ENCODE data around the gene PPP1R9A. TPM values are rescaled to one million over a fixed set of nuclear protein-coding genes. Genes with fewer than 3 reads are reported as not detected.

PPP1R9A gene
- total and polyA plus RNA-seq, 3 experiments from 2014 or later: 0.02 TPM; not detected in 2

DNA sequence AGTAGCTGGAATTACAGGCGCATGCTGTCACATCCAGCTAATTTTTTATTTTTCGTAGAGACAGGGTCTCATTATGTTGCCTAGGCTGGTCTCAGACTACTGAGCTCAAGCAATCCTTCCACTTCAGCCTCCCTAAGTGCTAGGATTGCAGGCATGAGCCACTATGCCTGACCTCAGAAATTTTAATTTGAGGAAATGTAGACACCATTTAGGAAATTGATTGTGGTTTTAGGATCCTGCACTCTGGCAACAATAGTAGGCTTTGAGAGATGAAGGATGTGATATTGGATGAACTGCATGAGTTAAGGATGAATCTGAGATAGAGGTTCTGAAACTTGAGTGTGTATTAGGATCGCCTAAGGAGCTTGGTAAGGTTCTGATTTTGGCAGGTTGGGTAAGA is 66.5 kb downstream of the PPP1R9A start:
- H3K4me3 Mint-ChIP-seq: no peak overlapping the region

DNA sequence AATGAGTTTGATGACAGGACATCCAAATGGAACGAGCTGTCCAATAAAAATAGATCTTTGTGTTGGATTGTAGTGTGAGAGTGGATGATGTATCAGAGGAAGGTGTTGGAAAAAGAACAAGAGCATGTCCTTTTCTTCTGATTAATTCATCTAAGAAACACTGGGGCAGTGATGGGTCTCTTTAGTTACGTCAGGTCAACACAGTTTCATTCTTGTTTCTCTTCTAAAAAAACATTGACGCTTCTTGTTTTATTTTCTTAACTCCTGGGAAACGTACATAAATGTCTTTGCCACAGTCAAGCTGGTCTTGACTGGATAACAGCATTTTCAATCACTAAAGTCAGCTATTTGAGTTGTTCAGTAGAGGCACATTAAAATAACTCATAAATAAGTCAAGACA is 67.0 kb downstream of the PPP1R9A start:
- Histone ChIP-seq H3K4me1 (ENCODE audit: insufficient read depth, low read length) (no peaks in the 10 kb centered on the region), H3K27me3 (ENCODE audit: insufficient read depth, low read length, poor library complexity, severe bottlenecking) (no peaks in the 10 kb centered on the region), H3K36me3 (ENCODE audit: insufficient read depth, low read length) (no peaks in the 10 kb centered on the region), H3K9me3 (ENCODE audit: low read length) (no peaks in the 10 kb centered on the region), H3K27ac (ENCODE audit: low read depth, low read length) (no peak overlapping the region), H3K4me3 (ENCODE audit: low read length) (no peak overlapping the region)
- H3K9me3 Mint-ChIP-seq: peaks cover 0 to 5% (median 0%) of the 10 kb centered on the region in 5 donors
- ChIA-PET CTCF (no interaction called here), POLR2A (no interaction called here)
- H3K4me1 Mint-ChIP-seq: no peaks in the 10 kb centered on the region
- no peaks in the 10 kb centered on the region for H3K27me3 Mint-ChIP-seq
- no peaks in the 10 kb centered on the region for H3K36me3 Mint-ChIP-seq
- H3K4me3 Mint-ChIP-seq: no peak overlapping the region
- no peak for DNase-seq
- H3K27ac Mint-ChIP-seq: no peak overlapping the region

More for the DNA sequence above, 66.5 kb downstream of the PPP1R9A start:
- no peak overlapping the region for H3K27ac ChIP-seq (ENCODE audit: low read depth, low read length)
- Mint-ChIP-seq H3K27me3 (no peaks in the 10 kb centered on the region), H3K36me3 (no peaks in the 10 kb centered on the region), H3K9me3 (peaks cover 0 to 5% (median 0%) of the 10 kb centered on the region in 5 donors), H3K4me1 (no peaks in the 10 kb centered on the region), H3K27ac (no peak overlapping the region)
- no peaks in the 10 kb centered on the region for H3K9me3 ChIP-seq (ENCODE audit: low read length)
- DNase-seq: no peak
- H3K4me3 ChIP-seq (ENCODE audit: low read length): no peak overlapping the region
- POLR2A ChIA-PET: no interaction called here
- H3K36me3 ChIP-seq (ENCODE audit: insufficient read depth, low read length): no peaks in the 10 kb centered on the region
- CTCF ChIA-PET: no interaction called here
- no peaks in the 10 kb centered on the region for H3K27me3 ChIP-seq (ENCODE audit: insufficient read depth, low read length, poor library complexity, severe bottlenecking)
- no peaks in the 10 kb centered on the region for H3K4me1 ChIP-seq (ENCODE audit: insufficient read depth, low read length)

DNA sequence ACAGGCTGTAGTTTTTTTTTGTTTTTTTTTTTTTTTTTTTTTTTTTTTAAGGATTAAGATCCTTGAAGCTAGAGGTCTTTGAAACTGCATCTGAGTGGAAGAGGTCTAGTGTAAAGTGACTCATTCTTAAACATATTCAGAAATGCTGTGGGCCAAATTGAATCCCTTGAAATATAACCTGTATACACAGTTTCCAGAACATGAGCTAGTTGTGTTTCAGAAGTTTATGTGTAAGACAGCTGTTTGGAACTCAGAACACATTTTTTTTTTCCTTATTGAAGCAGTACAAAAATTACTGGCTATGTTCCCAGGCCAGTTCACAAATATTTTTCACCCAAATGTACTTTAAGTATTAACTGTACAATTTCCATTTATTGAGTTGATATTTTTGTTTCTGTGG is 67.9 kb downstream of the PPP1R9A start:
- ChIA-PET POLR2A (no interaction called here), CTCF (interaction anchor here (0.7 kb wide), 1 partner anchor 244 kb away, joined by 3 read pairs; no protein-coding TSS in a partner anchor)
- H3K27me3 ChIP-seq (ENCODE audit: insufficient read depth, low read length, poor library complexity, severe bottlenecking): no peaks in the 10 kb centered on the region
- no peaks in the 10 kb centered on the region for H3K4me1 ChIP-seq (ENCODE audit: insufficient read depth, low read length)
- H3K27ac ChIP-seq (ENCODE audit: low read depth, low read length): no peak overlapping the region
- no peak for DNase-seq
- no peaks in the 10 kb centered on the region for H3K9me3 ChIP-seq (ENCODE audit: low read length)
- no peak overlapping the region for H3K4me3 Mint-ChIP-seq
- H3K27me3 Mint-ChIP-seq: no peaks in the 10 kb centered on the region
- no peaks in the 10 kb centered on the region for H3K36me3 ChIP-seq (ENCODE audit: insufficient read depth, low read length)
- no peak overlapping the region for H3K27ac Mint-ChIP-seq
- H3K9me3 Mint-ChIP-seq: peaks cover 0 to 5% (median 0%) of the 10 kb centered on the region in 5 donors
- H3K4me3 ChIP-seq (ENCODE audit: low read length): no peak overlapping the region
- H3K4me1 Mint-ChIP-seq: no peaks in the 10 kb centered on the region
- H3K36me3 Mint-ChIP-seq: no peaks in the 10 kb centered on the region

DNA sequence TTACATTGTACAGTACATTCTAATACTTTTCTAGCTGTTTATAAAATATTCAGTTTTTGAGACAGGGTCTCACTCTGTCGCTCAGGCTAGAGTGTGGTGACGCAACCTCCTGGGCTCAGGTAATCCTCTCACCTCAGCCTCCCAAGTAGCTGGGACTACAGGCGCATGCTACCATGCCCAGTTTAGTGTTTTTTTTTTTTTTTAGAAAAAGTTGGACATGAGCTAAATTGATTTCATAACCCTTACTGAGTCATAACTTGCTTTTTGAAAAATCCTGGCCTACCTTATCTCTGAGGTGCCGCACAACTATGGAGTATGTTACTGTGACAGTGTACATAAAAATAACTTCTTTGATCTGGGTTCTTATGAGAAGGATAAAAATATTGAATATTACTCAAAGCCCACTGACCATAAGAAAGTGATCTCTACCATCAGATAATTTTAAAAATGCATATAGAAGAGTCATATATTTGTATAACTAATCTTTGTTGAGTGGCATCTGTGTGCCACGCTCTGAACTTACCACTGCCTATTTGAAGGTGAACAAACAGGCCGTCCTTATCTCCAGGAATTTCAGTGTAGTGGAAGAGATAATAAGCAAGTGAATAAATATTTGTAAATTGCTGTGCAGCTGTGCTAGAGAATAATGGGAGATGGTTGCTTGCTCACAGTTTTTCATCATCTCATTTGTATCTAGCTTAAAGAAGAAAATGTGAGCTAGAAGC is 73.2 kb downstream of the PPP1R9A start:
- ChIA-PET CTCF (no interaction called here), POLR2A (no interaction called here)
- H3K4me1 Mint-ChIP-seq: no peaks in the 10 kb centered on the region
- H3K27ac Mint-ChIP-seq: no peak overlapping the region
- no peaks in the 10 kb centered on the region for H3K36me3 ChIP-seq (ENCODE audit: insufficient read depth, low read length)
- no peaks in the 10 kb centered on the region for H3K27me3 Mint-ChIP-seq
- H3K4me3 ChIP-seq (ENCODE audit: low read length): no peak overlapping the region
- peaks cover 0 to 5% (median 1%) of the 10 kb centered on the region in 5 donors for H3K9me3 Mint-ChIP-seq
- H3K36me3 Mint-ChIP-seq: no peaks in the 10 kb centered on the region
- no peak for DNase-seq
- no peaks in the 10 kb centered on the region for H3K27me3 ChIP-seq (ENCODE audit: insufficient read depth, low read length, poor library complexity, severe bottlenecking)
- no peak overlapping the region for H3K27ac ChIP-seq (ENCODE audit: low read depth, low read length)
- H3K9me3 ChIP-seq (ENCODE audit: low read length): no peaks in the 10 kb centered on the region
- no peak overlapping the region for H3K4me3 Mint-ChIP-seq
- no peaks in the 10 kb centered on the region for H3K4me1 ChIP-seq (ENCODE audit: insufficient read depth, low read length)

- Histone ChIP-seq H3K27me3 (ENCODE audit: insufficient read depth, low read length, poor library complexity, severe bottlenecking) (no peaks in the 10 kb centered on the region), H3K27ac (ENCODE audit: low read depth, low read length) (no peak overlapping the region), H3K36me3 (ENCODE audit: insufficient read depth, low read length) (no peaks in the 10 kb centered on the region), H3K9me3 (ENCODE audit: low read length) (no peaks in the 10 kb centered on the region), H3K4me1 (ENCODE audit: insufficient read depth, low read length) (no peaks in the 10 kb centered on the region), H3K4me3 (ENCODE audit: low read length) (no peak overlapping the region)
- Mint-ChIP-seq H3K9me3 (peaks cover 0 to 11% (median 4%) of the 10 kb centered on the region in 5 donors), H3K27me3 (no peaks in the 10 kb centered on the region), H3K36me3 (no peaks in the 10 kb centered on the region), H3K4me3 (no peak overlapping the region), H3K4me1 (no peaks in the 10 kb centered on the region), H3K27ac (no peak overlapping the region)
- ChIA-PET POLR2A (no interaction called here), CTCF (no interaction called here)
- no peak for DNase-seq
These were observed 88.5 kb downstream of the PPP1R9A start for GRCh38 chr7:94995921-94996320.

- no peak for DNase-seq
- Histone ChIP-seq H3K9me3 (ENCODE audit: low read length) (no peaks in the 10 kb centered on the region), H3K4me1 (ENCODE audit: insufficient read depth, low read length) (no peaks in the 10 kb centered on the region), H3K27ac (ENCODE audit: low read depth, low read length) (no peak overlapping the region), H3K4me3 (ENCODE audit: low read length) (no peak overlapping the region), H3K36me3 (ENCODE audit: insufficient read depth, low read length) (no peaks in the 10 kb centered on the region), H3K27me3 (ENCODE audit: insufficient read depth, low read length, poor library complexity, severe bottlenecking) (no peaks in the 10 kb centered on the region)
- Mint-ChIP-seq H3K9me3 (peaks cover 0 to 11% (median 4%) of the 10 kb centered on the region in 5 donors), H3K4me3 (no peak overlapping the region), H3K36me3 (no peaks in the 10 kb centered on the region), H3K27ac (no peak overlapping the region), H3K27me3 (no peaks in the 10 kb centered on the region), H3K4me1 (no peaks in the 10 kb centered on the region)
- POLR2A ChIA-PET: no interaction called here
- CTCF ChIA-PET: no interaction called here
These were observed 89.0 kb downstream of the PPP1R9A start for GRCh38 chr7:94996369-94996768.

- no peak for DNase-seq
- H3K36me3 Mint-ChIP-seq: no peaks in the 10 kb centered on the region
- H3K27me3 Mint-ChIP-seq: no peaks in the 10 kb centered on the region
- CTCF ChIA-PET: no interaction called here
- H3K4me1 Mint-ChIP-seq: no peaks in the 10 kb centered on the region
- H3K9me3 Mint-ChIP-seq: peaks cover 0 to 13% (median 4%) of the 10 kb centered on the region in 5 donors
- Histone ChIP-seq H3K27ac (ENCODE audit: low read depth, low read length) (no peak overlapping the region), H3K27me3 (ENCODE audit: insufficient read depth, low read length, poor library complexity, severe bottlenecking) (no peaks in the 10 kb centered on the region), H3K4me1 (ENCODE audit: insufficient read depth, low read length) (no peaks in the 10 kb centered on the region), H3K36me3 (ENCODE audit: insufficient read depth, low read length) (no peaks in the 10 kb centered on the region), H3K4me3 (ENCODE audit: low read length) (no peak overlapping the region), H3K9me3 (ENCODE audit: low read length) (no peaks in the 10 kb centered on the region)
- H3K27ac Mint-ChIP-seq: no peak overlapping the region
- POLR2A ChIA-PET: no interaction called here
- no peak overlapping the region for H3K4me3 Mint-ChIP-seq
These were observed 90.2 kb downstream of the PPP1R9A start for GRCh38 chr7:94997547-94997946.

- CTCF ChIA-PET: no interaction called here
- H3K27me3 ChIP-seq (ENCODE audit: insufficient read depth, low read length, poor library complexity, severe bottlenecking): no peaks in the 10 kb centered on the region
- H3K36me3 ChIP-seq (ENCODE audit: insufficient read depth, low read length): no peaks in the 10 kb centered on the region
- Mint-ChIP-seq H3K36me3 (no peaks in the 10 kb centered on the region), H3K27me3 (no peaks in the 10 kb centered on the region), H3K4me3 (no peak overlapping the region), H3K27ac (no peak overlapping the region), H3K9me3 (peaks cover 0 to 13% (median 4%) of the 10 kb centered on the region in 5 donors), H3K4me1 (no peaks in the 10 kb centered on the region)
- H3K27ac ChIP-seq (ENCODE audit: low read depth, low read length): no peak overlapping the region
- no peaks in the 10 kb centered on the region for H3K9me3 ChIP-seq (ENCODE audit: low read length)
- H3K4me3 ChIP-seq (ENCODE audit: low read length): no peak overlapping the region
- POLR2A ChIA-PET: no interaction called here
- H3K4me1 ChIP-seq (ENCODE audit: insufficient read depth, low read length): no peaks in the 10 kb centered on the region
- DNase-seq: no peak
These were observed 91.1 kb downstream of the PPP1R9A start for GRCh38 chr7:94998266-94999068.
